ENCODE measurements around the gene PRPF8.
"Not testable (repeated sequence)": the region's sequence is repeated elsewhere in the genome, so short reads cannot be mapped to it uniquely, and the experiment has no call there.

The PRPF8 gene

GRCh38 chr17:1724351-1724868, 39.7 kb upstream of the PRPF8 start, which contains the start of gene WDR81:
Gene WDR81 (plus strand): TSS chr17:1724704. CDS start chr17:1724960, 256 bp downstream.
- peak within 1 kb of the TSS; percentile 44 for H3K4me3 ChIP-seq (ENCODE audit: low read length)
- no peak for TF ChIP-seq CTCF (conservative IDR thresholded peaks at IDR 0.05; ENCODE audit: low read depth, low read length)
- DNase-seq (ENCODE audit: low read depth), result no peak

- DNase-seq (ENCODE audit: low read depth); H3K4me3 ChIP-seq (ENCODE audit: low read length): not testable (repeated sequence)
Measured at GRCh38 chr17:1722022-1722421, 37.4 kb upstream of the PRPF8 start.

DNA sequence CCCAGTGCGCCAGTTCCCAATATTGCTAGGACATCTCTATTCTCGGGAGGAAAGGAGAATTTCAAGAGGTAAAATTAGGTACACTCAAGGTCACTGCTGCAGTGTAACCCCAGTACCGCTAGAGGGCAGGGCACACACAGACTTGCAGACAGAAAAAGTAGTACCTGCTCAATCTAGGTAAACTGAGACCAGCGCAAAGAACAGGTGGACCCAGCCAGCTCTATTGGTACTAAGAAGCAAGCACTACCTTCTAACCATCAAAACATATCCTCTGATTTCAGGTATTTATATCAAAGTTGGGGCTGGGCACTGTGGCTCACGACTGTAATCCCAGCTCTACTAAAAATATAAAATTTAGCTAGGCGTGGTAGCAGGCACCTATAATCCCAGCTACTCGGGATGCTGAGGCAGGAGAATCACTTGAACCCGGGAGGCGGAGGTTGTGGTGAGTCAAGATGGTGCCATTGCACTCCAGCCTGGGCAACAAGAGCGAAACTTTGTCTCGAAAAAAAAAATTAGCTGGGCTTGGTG, 36.3 kb upstream of the PRPF8 start:
- H3K4me3 ChIP-seq (ENCODE audit: low read length), result no peak overlapping the region
- TF ChIP-seq CTCF (conservative IDR thresholded peaks at IDR 0.05; ENCODE audit: low read depth, low read length), result peak; percentile 99
- DNase-seq (ENCODE audit: low read depth), result no peak

GRCh38 chr17:1718362-1719165, 33.9 kb upstream of the PRPF8 start:
- TF ChIP-seq CTCF (conservative IDR thresholded peaks at IDR 0.05; ENCODE audit: low read depth, low read length), result no peak
- H3K4me3 ChIP-seq (ENCODE audit: low read length), result no peak overlapping the region
- DNase-seq (ENCODE audit: low read depth), result no peak

DNA sequence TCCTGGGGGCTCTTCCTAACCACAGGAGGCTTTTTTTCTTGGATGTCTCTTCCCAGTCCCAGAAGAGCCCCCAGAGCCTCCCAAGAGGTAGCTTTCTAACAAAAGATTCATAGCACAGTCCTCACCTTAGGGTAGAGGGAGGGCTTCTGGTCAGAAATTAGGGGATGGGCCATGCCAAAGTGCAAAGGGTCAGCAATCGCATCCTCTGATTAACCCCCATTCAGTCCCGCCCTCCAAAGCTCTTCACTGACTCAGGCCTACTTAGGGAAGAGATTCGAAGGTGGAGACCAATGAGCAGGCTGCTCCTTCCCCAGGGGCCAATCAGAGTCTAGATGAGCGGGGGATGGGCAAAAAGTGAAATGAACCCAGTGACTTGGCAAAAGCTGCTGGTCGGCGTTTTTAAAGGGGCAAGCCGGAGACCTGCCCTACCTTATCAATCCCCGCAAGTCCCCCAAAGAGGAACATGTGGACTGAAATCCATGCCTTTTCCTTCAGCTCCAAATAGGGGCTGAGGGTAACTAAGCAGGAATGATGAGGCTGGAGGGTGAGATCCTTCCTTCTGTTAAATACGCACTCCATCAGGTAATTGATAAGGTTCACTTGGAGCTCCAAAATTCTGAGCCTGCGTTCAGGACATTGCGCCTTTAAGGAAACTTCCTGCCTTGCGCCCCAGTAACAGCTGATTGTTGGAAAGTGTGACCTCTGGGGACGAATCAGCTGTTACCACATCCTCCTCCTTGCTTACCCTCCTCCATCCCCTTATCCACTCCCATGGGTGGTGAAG, 32.4 kb upstream of the PRPF8 start:
- TF ChIP-seq CTCF (conservative IDR thresholded peaks at IDR 0.05; ENCODE audit: low read depth, low read length), result no peak
- peak overlapping the region; percentile 82 for H3K4me3 ChIP-seq (ENCODE audit: low read length)
- peak; percentile 99 for DNase-seq (ENCODE audit: low read depth)

GRCh38 chr17:1716076-1716911, 31.6 kb upstream of the PRPF8 start:
- peak; percentile 100 for DNase-seq (ENCODE audit: low read depth)
- no peak for TF ChIP-seq CTCF (conservative IDR thresholded peaks at IDR 0.05; ENCODE audit: low read depth, low read length)
- peak overlapping the region; percentile 87 for H3K4me3 ChIP-seq (ENCODE audit: low read length)

GRCh38 chr17:1715803-1716075, 31.1 kb upstream of the PRPF8 start:
- peak overlapping the region; percentile 87 for H3K4me3 ChIP-seq (ENCODE audit: low read length)
- DNase-seq (ENCODE audit: low read depth), result no peak
- TF ChIP-seq CTCF (conservative IDR thresholded peaks at IDR 0.05; ENCODE audit: low read depth, low read length), result no peak

All from retinal pigment epithelial cell (primary cell).